HFFc6 (cell line): ENCODE data around the gene DTD2. TPM values are rescaled to one million over a fixed set of nuclear protein-coding genes. Genes with fewer than 3 reads are reported as not detected.

ENCODE experiments used
- DNase-seq: peaks from one replicate; pipeline ENCODE4 v3.0.0-alpha.2; 2018
- H3K27ac Mint-ChIP-seq: 2 replicates; pipeline ENCODE4 v1.8.0; 2020; ENCODE audit warnings: mild to moderate bottlenecking, mixed read lengths
- H3K27me3 Mint-ChIP-seq: 2 replicates; pipeline ENCODE4 v1.8.0; 2021; ENCODE audit warnings: mild to moderate bottlenecking, moderate library complexity, mixed read lengths; ENCODE audit not compliant: insufficient read depth
- H3K36me3 Mint-ChIP-seq: 2 replicates; pipeline ENCODE4 v1.8.0; 2021; ENCODE audit warnings: low read depth, mixed read lengths
- H3K4me1 Mint-ChIP-seq: 2 replicates; pipeline ENCODE4 v1.8.0; 2020; ENCODE audit warnings: low read depth, mixed read lengths
- H3K4me3 Mint-ChIP-seq: 2 replicates; pipeline ENCODE4 v1.8.0; 2020; ENCODE audit warnings: mild to moderate bottlenecking, moderate library complexity, mixed read lengths
- H3K9me3 Mint-ChIP-seq: 2 replicates; pipeline ENCODE4 v1.8.0; 2020; ENCODE audit warnings: mild to moderate bottlenecking, mixed read lengths
- CTCF ChIP-seq: fragments of 200-600 bp; sonication (generic); IDR thresholded peaks from 2 replicates; pipeline ENCODE4 v1.5.0; 2021; ENCODE audit warnings: antibody characterized with exemption, mild to moderate bottlenecking
- total RNA-seq, 6 experiments: library from RNA; stranded (reverse); fragmentation: NEBNext Ultra II Directional; extraction: Animal tissue kit (Norgen Biotek cat#: 25700); gene quantifications; 2 replicates in 1 of 6; 3 replicates in 5 of 6; pipeline ENCODE4 v1.2.3, GENCODE V29; 2021

Gene DTD2
- total RNA-seq, 6 experiments from 2014 or later = 24.8 to 31.3 (median 29.0) TPM

DNA sequence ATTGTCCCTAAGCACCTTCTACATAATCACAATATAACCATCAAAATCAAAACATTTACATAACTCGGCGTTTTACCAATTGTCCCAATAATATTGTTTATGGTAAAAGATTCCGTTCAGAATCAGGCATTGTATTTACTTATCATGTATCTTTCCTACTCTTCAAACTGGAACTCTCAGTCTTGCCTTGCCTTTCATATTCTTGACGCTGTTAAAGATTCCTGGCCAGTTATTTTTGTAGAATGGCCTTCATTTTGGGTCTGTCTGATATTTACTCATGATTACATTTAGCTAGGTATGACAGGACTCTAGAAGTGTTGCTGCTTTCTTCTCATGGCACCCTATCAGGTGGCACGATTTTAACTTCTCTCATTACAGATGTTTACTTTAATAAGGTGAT is 36.1 kb downstream of the DTD2 start:
- no peak for TF ChIP-seq CTCF
- Mint-ChIP-seq H3K9me3 (no peaks in the 10 kb centered on the region), H3K4me1 (peaks cover 26% of the 10 kb centered on the region), H3K36me3 (0 out of 2 replicates have a peak, but pooled peaks cover 8% of the 10 kb centered on the region), H3K27me3 (no peaks in the 10 kb centered on the region), H3K4me3 (peak overlapping the region; percentile 91), H3K27ac (peak overlapping the region; percentile 95)
- no peak for DNase-seq

DNA sequence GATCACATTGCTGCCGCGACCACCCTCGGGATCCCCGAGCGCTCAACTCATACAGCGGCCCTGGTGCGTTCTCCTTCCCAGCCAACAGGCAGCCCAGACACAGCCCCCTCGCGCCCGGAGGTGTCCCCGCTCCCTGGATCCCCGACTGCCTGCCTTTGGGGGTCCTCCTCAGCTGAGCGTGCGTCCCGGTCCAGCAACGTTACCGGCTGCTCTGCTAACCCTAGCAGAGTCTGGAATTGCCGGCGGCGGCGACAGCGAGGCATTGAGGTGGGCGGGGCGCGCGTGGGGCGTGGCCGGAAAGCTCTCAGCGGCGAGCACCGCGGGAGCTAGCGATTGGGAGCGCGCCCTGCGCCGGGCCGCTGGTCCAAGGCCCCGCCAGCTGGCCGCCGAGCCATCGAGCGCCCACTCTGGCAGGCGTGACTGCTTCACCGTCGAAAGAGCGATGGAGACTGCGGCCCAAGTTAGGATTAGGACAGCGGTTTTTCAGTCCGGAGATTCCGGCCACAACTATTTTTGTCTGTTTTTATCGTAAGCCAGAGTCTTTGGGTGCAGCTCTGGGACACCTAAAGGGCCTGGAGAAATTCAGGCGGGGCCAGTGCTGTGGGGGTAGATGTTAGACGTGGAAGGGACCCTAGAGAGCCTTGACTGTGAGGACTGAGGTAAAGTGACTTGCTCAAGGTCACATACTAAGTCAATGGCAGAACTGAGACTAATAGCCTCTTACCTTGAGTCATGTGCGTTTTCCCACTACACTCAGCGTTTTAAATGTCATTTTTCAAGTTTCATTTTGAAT is 36.8 kb downstream of the DTD2 start, which contains the start of gene HEATR5A:
HEATR5A (minus strand) TSS at position 232 of the 793 bp plus-strand sequence. CDS start 17,575 bp downstream, outside the sequence.
- Mint-ChIP-seq H3K4me3 (peak within 1 kb of the TSS; percentile 91), H3K27ac (peak within 1 kb of the TSS; percentile 95), H3K4me1 (peaks cover 26% of the 10 kb centered on the region), H3K36me3 (0 out of 2 replicates have a peak, but pooled peaks cover 8% of the 10 kb centered on the region), H3K9me3 (no peaks in the 10 kb centered on the region), H3K27me3 (no peaks in the 10 kb centered on the region)
- TF ChIP-seq CTCF = peak; percentile 39
- peak; percentile 93 for DNase-seq

- Mint-ChIP-seq H3K9me3 (no peaks in the 10 kb centered on the region), H3K4me1 (peaks cover 31% of the 10 kb centered on the region), H3K4me3 (peak overlapping the region; percentile 91), H3K27me3 (no peaks in the 10 kb centered on the region), H3K36me3 (0 out of 2 replicates have a peak, but pooled peaks cover 8% of the 10 kb centered on the region), H3K27ac (peak overlapping the region; percentile 95)
- no peak for TF ChIP-seq CTCF
- DNase-seq = peak; percentile 39
Measured at GRCh38 chr14:31419967-31420318, 37.4 kb downstream of the DTD2 start.

DNA sequence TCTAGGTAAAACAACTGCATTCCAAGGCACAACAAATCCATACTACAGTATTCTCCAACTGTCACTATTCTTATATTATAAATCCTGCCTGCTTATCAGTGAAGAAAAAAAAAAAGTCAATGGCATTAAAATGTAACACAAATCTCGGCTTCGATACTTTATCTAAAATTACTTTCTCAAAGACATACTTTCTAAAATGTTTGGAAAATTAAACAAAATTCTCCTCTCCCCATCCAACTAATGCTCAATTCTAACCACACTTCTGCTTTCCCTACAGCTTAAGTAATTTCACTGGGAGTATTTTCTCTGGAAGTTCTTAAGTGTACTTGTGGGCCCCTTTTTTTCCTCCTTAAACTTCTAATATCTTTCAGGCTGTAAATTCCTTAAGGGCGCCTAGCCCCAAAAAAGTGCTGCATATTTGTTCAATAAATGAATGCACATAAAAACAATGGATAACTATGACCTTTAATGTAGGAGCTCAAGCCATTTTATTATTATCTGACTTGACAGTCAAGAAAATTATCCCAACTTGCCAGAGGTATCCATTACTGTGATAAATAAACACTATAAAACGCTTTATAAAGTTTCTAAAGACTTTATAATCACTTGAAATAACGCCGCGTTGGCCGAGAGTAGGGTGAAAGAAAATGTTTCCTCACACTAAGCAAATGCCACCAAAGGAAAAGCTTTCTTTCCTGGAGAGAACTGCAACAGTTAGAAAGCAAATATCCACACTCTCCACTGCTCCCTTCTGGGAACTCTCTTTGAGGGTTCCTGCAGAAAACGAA is 37.9 kb downstream of the DTD2 start:
- H3K9me3 Mint-ChIP-seq = no peaks in the 10 kb centered on the region
- peak overlapping the region; percentile 95 for H3K27ac Mint-ChIP-seq
- H3K36me3 Mint-ChIP-seq = 0 out of 2 replicates have a peak, but pooled peaks cover 8% of the 10 kb centered on the region
- H3K4me1 Mint-ChIP-seq = peaks cover 37% of the 10 kb centered on the region
- no peak for DNase-seq
- TF ChIP-seq CTCF = no peak
- H3K4me3 Mint-ChIP-seq = peak overlapping the region; percentile 91
- no peaks in the 10 kb centered on the region for H3K27me3 Mint-ChIP-seq

DNA sequence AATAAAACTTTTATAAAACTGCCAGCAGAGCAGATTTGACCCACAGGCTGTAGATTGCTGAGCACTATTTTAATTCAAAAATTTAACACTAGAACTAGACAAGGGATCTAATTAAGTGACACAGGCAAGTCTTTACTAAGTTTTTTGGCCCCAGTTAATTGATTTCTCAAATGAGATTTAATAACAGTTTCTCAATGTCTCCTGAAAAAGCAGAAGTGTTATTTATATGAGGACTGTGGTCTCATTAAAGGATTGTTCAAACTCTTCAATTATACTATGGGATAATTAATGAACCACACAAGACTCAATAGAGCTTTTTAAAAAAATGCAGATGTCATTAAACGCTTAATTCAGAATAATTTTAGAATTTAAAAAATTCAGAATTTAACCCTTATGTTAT is 38.9 kb downstream of the DTD2 start:
- no peak for TF ChIP-seq CTCF
- Mint-ChIP-seq H3K27me3 (no peaks in the 10 kb centered on the region), H3K9me3 (no peaks in the 10 kb centered on the region), H3K27ac (0 out of 2 replicates have a peak overlapping the region, but pooled peaks have one; percentile 9), H3K36me3 (0 out of 2 replicates have a peak, but pooled peaks cover 8% of the 10 kb centered on the region), H3K4me1 (peaks cover 46% of the 10 kb centered on the region), H3K4me3 (peak overlapping the region; percentile 77)
- no peak for DNase-seq
